NCI-H146 (cell line): ENCODE results near the gene RAD51B.
A peak's percentile ranks its signal among the peaks of the same experiment; 100 is the strongest.
"Not testable (repeated sequence)": the region's sequence is repeated elsewhere in the genome, so short reads cannot be mapped to it uniquely, and the experiment has no call there.

Source experiments
- DNase-seq: peaks from one replicate; lab custom pipeline; 2025; lab: John Stamatoyannopoulos, UW

Gene RAD51B

GRCh38 chr14:68756000-68756481 is 936.5 kb downstream of the RAD51B start:
- no peak for DNase-seq

GRCh38 chr14:68756734-68757133 is 937.2 kb downstream of the RAD51B start:
- DNase-seq = no peak

DNA sequence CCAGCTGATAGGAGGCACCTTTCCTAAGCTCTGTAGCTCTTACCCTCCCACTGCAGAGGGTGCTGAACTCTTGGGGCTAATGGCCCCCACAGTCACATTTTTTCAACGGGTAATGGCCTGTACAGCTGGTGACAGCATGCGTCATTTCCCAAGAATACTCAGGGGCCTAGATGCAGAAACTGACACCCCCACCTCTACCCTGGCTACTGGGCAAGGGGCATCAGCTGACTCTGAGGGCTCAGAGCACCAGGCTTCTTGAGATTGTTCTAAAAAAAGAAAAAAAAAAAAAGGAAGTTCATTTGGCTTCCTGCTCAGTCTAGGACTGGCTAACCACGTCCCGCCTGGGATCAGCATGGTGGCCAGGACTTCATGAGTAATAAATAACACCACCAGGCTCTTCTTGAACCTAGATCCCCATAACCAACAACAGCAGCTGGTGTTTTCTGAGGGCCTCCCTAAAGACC is 938.1 kb downstream of the RAD51B start:
- no peak for DNase-seq

- DNase-seq = peak; percentile 41
Observed at GRCh38 chr14:68758301-68758700, 938.7 kb downstream of the RAD51B start.

DNA sequence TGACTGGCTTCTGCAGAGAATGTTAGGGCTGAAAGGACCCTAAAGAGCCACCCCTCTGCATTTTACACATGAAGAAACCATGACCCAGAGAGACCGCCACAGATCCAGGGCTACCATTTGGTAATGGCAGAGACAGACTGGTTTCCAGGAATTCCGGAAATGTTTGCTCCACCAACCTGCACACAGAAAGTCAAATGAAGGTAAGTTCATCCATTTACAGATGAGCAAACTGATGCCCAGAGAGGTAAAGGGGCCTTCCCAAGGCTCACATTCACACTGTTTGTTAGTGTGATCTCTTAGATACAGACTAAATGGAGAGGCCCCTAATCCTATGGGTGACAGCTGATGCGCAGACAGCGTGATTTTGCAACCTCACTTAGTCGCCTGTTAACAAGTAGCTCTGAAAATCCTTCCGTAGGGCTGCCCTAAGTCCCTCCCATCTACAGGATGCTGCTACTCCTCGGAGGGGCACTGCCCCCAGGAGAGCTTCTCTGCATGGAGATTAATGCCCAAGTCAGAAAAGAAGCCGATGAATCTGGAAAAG is 939.5 kb downstream of the RAD51B start:
- no peak for DNase-seq

DNA sequence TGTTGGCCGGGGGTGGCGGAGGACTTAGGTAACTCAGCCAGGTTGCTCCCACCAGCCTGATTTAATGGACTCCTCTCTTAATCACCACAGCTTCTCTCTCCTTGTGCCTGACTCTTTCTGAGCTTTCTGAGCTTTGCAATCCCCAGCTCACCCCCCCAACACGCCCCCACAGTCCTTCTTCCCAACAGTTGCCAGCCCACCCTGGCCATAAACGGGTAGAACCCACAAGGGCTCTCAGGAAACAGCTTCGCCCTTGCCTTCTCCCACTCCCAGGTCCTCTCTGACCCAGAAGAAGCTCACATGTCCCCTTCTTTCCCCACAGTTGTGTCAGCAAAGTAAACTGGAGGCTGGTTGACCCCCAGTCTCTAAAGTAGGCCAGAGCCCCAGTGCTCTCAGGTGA is 940.4 kb downstream of the RAD51B start:
- no peak for DNase-seq

GRCh38 chr14:68760761-68761160 is 941.2 kb downstream of the RAD51B start:
- DNase-seq = no peak

DNA sequence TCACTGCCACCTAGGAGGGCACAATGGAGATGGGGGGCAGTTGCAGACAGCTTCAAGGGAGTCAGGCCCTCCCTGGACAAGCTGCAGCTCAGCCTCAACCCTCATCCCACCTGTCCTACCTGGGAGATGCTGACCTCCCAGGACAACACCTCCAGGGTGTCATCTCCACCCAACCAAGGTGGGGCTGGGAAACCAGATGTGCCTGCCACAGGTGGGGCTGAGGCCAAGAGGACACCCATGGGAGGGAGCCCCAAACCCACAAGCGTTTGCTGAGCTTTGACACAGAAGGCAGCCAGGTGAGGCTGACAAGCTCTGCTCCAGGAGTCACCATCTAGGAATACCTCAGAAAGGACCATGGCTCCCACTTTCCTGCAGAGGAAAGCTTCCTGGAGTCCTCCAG is 941.8 kb downstream of the RAD51B start:
- no peak for DNase-seq

GRCh38 chr14:68762953-68763764 is 943.6 kb downstream of the RAD51B start:
- peak; percentile 59 for DNase-seq

DNA sequence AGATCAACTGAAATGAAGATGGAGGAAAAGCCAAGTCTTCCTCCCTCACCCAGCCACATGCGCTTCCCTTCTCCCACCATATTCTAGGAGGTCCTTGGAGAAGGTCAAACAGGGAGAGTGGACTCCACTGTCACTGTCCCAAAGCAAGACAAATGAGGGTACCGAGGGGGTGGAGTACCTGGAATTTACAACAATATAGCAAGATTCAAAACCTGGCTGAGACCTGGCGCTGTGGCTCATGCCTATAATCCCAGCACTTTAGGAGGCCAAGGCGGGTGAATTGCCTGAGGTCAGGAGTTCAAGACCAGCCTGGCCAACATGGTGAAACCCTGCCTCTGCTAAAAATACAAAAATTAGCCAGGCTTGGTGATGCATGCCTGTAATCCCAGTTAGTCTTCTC is 944.3 kb downstream of the RAD51B start:
- DNase-seq = not testable (repeated sequence)

DNA sequence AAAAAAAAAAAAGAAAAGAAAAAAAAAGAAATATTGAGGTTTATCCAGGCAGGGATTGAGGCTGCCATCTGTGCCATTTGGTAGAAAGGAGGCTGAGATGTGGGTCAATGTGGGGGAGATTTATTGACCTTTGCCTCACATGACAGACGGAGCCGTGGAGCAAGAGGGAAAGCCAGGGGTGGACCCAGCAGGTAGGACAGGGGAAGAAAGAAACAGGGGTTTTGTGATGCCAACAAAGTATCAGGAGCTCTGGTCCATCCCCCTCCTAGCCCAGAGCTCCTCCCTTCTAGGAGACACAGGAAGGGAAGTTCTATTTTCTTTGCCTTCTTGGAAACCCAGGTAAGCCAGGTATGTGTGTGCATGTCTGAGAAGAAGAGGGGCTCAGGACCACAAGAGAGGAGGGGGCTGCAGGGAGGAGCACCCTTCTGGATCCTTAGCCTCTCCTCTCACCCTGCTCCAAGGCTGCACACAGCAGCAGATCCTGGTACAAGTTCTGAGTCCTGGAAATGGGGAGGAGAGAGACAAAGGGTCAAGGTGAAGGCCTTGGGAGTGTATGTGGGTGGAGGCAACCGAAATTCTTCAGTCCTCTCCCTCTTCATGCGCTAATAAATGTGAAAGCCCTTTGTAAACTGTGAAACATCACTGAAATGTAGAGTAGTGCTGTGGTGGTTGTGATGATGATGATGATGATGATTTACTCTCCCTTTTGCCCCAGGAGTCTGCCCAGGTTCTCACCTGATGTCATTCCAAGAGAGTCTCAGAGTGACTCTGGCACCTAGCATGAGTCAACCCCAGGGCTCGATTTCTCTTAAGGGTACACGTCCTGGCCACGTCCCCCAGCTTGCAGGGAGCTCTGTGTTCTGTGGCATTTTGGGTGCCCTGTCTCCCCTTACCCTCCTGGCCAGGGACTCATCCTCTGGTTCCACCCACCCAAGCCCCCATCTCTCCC is 947.0 kb downstream of the RAD51B start:
- no peak for DNase-seq

DNA sequence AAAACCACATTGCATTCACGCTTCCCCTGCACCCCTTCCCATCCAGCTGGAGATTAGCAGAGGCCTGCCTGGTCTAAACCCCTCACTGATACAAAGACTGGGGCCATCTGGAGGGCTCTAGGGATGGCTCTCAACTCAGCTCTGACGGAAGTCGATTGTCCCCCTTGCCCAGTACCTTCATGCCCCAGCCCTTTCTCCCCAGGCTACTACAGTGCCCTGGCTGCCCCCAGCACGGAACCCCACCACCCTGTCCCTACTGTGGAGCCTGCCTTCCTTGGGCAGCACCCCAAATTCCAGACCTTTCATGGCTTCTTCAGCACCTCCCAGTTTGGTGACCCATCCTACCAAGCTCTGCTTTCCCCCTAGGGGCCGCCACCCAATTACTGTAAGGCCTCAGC is 947.7 kb downstream of the RAD51B start:
- no peak for DNase-seq

GRCh38 chr14:68768316-68768715 is 948.7 kb downstream of the RAD51B start:
- no peak for DNase-seq

- no peak for DNase-seq
Observed at GRCh38 chr14:68770051-68770450, 950.5 kb downstream of the RAD51B start.

DNA sequence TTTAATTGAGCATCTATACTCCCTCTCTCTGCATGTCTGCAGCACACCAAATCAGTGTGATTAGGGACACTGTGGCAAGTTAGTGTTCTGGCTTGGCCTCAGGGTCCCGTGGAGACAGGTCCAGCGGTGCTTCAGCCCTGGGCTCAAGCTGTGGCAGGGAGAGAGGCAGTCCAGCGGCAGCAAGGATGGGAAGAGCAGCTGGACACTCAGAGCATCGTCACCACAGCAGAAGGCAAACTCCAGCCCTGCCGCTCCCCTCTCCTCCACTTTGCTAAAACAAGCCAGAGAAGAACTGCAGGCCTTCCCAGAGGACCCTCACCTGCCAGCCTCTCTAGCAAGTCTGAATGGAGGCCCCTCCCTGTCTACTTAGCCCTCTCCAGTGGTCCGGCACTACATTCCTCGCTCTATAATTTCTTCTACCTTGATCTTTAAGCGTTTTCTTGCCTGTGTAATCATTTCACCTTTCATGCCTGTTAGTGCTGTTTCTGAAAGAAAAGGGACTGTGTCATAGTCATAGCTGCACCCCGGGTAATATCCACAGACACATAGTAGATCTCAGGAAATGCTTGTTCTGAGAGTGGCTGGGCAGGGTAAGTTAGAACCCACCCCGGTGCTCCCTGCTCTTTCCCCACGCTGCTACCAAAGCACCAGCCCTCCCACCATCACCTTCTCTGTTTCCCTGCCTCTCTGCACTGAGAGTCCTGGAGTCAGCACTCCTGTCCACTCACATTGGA is 951.1 kb downstream of the RAD51B start:
- DNase-seq = no peak

DNA sequence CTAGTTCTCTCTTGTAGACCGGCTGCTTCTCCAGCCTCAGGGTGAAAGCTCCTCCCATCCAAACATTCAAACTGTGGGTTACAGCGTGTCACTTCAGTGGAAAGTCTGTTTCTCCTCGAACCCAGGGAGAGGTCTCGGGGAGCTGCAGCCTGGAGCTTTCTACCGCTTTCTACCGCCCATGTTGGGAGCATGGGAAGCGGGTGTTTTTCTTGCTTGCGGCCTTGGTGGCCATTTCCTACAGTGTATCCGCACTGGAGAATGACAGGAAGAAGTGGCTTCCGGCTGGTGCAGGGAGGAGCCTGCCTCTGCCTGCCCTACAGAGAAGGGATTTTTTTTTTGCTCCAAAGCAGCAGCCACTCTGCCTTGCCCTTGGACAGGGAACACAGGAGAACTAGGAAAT is 952.1 kb downstream of the RAD51B start:
- DNase-seq = no peak

- DNase-seq = no peak
Observed at GRCh38 chr14:68772761-68773381, 953.3 kb downstream of the RAD51B start.

DNA sequence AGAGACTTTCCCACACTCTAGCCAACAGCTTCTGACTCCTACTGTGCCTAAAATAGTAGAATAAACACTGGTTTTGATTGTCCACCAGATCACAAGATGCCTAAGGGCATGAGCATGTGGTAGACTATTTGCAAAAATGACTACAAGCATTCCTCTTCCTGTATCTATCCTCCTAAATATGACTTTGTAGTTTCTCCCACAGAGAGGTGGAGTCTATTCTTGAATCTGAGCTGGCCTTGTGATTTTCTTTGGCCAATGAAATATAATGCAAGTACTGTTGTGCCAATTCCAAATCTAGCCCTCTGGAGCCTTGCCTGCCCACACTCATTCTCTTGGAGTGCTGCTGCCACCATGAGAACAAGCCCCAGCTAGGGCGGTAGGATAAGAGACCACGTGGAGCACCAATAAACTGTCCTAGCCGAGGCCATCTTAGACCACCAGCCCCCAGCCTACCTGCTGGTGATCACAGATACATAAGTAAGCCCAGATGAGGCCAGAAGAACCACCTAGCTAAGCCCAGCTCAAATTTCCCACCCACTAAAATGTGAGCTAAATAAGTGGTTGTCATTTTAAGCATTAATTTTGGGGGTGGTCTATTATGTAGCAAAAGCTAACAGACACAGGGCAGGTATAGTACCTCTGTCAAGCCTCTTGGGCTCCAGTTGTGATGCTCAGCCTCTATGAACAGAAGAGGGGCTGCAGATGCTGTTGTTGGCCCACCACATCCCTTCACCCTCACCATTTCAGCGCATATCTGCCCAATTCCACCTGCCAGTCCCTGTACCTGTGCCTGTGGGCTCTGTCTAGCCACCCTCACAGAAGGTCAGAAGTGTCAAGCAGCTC is 955.4 kb downstream of the RAD51B start:
- peak; percentile 37 for DNase-seq

DNA sequence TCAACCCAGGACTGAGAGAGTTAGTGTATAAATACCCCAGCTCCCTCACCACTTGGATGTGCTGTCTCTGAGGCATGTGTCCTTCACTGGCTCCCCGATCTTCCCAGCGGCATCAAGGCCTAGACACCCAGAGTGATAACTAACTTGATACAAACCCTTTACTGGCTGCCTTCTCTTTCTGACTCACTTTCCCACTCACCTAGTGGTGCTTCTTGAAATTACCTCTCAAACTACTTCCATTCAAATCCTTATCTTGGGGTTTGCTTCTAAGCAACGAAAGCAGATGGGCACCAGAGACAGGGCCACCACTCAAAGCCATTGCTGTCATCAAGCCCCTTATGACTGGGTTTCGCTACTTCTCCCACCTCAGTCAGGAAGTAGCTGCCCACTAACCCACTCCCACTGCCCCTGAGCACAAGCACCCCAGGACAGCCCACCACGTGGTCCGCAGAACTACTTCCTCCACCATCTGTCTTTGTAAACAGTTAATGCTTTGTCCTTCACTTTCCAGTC is 956.1 kb downstream of the RAD51B start:
- no peak for DNase-seq

DNA sequence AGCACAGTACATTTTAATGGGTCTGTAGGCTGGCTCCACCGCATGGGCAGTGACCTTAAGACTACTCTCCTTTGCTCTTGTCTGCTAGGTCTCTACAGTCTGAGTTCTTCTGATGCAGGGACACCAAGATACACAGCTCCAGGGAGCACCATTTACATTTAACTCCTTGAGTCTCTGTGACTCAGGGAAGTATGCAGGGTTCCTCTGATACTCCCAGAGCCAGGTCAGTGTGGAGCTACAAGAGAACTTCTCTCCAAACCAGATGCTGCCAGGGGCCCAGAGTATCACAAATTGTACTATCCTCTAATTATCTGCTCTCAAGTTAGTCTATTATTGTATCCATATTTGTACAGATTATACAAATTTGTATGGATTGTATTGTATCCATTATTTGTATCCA is 958.1 kb downstream of the RAD51B start:
- DNase-seq = no peak
